NCI-H748 (cell line): Measurements from ENCODE around the gene TMEM59.
"Not testable (repeated sequence)": the region's sequence is repeated elsewhere in the genome, so short reads cannot be mapped to it uniquely, and the experiment has no call there.

Source experiments
- DNase-seq: peaks from one replicate; lab custom pipeline; 2025; ENCODE audit not compliant: unreplicated experiment; lab: John Stamatoyannopoulos, UW

The TMEM59 gene

DNA sequence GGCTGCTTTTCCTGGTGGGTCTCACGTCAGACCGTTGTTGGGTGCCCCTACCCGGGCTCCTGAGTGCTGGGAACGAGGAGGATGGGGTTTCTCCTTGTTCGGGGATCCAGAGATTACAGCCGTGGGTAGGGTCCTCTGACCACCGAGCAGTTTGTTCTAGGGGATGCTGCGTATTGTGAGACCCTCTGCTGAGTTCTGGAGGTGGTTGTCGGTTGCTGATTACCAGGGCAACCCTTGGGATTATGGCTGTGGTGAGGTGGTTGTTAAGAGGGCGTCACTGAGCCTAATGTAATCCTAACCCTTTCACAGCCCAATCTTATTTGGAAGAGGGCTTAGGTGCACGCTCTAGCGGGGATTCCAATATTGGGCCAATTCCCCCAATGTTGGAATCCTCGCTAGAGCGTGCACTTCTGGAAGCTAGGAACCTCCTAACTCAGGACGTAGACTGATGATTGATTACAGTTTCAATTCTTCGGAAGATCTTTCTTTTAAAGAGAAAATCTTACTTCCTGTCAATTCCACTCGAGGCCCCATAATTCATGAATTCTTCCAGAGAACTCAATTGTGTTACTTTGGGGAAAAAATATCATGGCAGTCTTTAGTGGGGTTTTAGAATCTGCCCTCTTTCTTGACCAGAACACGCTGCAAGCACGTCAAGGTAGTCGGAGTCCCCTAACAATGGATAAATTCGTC, 887 bp upstream of the TMEM59 start:
- peak; percentile 58 for DNase-seq

DNA sequence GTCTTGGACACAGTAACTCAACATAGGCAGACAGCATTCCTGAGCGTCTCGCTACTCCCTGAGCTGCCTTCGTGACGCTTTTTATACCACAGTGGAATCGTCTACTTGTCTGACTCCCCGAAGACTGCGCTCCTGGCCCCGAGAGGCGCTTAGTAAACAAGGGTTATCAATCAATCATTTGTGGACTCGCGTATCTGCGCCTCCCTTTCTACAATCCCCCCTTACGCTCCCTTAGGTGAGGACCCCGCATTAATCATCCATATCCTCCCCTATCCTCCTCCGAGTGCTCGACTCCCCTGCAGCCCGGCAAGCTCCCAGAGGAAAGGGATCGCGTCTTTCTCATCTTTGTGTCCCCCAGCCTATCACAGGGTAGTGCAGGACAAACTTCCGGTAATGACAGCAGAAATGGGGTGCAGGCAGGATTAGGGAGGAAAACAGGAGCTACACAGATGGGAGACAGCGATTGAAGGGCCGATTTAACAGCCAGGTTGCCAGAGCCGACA, 522 bp downstream of the TMEM59 start:
- DNase-seq = peak; percentile 53

DNA sequence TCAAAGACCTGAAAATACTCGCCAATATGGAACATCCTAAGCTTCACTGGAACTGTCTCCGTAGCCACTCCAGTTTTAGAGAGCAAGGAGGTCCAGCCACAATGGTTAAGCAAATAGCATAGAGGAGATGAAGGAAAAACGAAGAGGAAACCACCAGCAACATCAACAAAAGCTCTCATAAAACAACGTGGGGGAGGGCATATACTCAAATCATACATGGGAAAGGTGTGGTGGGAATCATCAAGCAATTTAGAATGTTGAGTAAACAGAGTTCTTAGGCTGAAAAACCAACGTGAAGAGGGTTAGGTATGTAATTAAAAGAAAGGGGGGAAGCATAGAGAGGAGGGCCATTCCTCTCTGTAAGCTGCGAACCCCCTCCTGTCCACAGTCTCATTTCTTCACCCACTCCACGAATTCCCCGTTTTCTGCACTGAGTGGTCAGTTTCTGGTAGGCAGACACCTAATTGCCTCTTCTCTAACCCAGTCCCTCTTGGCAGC, 1.0 kb downstream of the TMEM59 start:
- peak; percentile 53 for DNase-seq

DNA sequence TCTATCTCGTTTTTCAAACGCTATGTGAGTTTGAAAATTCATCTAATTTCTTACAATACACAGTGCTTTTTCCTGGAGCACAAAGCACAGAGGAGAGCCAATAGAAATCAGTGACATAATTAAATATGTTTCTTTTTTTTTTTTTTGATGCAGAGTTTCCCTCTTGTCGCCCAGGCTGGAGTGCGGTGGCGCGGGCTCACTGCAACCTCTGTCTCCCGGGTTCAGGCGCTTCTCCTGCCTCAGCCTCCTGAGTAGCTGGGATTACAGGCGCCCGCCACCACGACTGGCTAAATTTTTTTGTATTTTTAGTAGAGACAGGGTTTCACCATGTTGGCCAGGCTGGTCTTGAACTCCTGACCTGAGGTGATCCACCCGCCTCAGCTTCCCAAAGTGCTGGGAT, 2.6 kb downstream of the TMEM59 start:
- DNase-seq = not testable (repeated sequence)

DNA sequence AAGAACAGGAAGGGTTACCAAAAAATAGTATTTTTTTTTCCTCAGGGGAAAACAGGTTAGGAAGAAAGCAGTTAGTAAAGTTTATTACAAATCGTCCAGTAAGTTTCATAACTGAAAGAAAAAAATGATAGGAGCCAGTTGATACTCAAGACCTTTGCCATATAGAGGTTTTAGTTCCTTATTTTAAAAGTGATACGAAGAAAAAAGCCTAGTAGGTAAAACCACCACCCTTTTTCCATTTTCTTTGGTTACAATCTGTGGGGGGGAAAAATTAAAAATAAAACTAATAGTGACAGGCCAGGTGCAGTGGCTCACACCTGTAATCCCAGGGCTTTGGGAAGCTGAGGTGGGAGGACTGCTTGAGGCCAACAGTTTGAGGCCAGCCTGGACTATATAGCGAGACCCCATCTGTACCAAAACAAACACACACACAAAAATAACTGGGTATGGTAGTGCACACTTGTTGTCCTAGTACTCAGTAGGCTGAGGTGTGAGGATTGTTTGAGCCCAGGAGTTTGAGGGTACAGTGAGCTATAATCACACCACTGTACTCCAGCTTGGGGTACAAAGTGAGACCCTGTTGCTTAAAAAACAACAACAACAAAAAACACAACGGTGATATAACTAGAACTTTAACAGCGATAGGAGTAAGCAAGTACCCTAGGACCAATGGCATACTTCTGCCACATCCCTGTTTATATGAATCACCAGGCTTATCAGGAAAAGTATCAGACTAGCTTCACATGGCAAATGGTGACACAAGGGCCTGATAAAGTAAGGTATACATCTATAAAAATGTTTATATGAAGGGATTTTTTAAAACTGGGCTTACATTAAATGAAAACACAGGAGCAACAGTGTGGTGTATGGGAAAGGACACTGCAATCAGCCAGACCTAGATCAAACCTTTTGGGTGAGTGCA, 5.4 kb downstream of the TMEM59 start:
- DNase-seq = no peak

DNA sequence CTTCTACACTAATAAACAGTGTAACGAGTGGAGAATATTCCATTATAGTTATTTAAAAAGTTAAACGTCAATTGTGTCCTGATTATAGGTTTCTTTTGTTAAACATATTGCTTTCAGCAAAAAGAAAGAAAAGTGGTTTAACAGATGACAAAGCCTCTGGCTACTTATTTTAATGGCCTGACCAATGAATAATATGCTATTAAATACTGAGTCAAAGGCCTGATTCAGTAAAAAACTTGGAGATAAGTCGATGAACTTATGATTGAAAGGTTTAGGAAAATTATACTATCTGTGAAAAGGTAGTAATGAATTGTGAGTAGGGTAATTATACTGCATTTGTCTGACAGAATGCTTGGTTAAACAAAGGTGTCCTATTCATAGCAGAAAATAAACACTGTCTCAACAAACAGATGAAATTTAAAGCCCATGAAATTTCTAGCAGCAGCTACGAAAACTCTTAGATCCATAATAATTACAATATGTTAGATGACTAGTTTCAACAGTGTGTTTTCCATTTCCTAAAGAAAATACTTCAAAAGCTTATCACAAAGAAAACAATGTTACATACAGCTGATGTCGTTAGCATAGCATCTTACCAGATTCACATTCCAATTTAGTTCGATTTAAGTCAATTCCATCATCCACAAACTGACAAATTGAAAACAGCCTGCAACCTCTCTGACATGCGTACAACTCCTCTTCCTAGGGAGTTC, 6.2 kb downstream of the TMEM59 start:
- peak; percentile 80 for DNase-seq

DNA sequence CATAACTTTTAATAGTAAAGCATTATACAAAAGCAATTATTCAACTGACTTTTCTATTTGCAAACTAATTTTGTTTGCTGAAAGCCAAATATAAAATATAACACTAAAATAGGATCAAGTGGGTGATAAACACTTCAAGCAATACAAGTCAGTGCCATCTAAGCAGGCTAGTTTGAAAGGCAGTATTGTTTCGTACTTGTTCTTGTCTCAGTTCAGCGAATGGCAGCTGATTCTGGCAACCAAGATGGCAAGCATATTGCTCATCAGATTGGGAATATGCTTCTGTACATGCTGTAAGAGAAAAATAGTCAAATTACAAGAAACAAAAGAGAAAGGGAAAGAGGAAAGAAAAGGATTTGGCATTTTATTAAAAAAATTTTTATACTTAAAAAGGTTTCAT, 7.5 kb downstream of the TMEM59 start:
- DNase-seq = no peak

DNA sequence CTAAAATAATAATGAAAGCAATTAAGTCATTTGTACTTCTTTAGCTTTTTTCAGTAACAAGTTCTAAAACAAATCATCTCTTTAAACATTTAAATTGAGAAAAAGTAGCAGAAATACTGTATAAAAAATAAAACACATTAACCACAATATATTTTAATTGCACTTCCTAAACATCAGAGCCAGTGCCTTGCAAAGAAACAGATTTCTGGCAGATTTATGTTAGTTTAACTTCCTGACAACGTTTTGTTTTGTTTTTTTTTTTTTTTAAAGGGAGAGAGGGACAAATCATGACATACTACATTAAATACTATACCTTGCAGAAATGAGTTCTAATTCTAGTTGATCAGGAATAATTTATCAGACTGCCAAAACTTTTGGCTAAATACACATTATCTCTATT, 11.2 kb downstream of the TMEM59 start:
- no peak for DNase-seq

DNA sequence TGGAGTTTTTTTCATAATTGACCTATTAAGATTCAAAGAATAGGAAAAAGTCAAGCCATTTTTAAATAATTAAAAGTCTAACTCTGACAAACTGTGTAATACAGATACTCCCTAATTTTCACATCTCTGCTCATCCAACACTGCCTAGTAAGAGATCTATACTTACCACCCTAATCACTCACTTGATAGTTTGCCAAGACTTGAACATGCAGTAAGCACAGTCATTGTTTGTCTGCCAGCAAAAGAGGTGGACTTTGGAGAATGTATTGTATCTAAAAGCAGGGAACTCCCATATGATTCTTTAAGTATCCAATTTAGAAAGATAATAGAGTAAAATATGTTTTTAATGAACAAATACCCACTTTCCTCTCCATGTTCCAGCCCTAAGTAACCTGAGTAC, 15.5 kb downstream of the TMEM59 start:
- no peak for DNase-seq

DNA sequence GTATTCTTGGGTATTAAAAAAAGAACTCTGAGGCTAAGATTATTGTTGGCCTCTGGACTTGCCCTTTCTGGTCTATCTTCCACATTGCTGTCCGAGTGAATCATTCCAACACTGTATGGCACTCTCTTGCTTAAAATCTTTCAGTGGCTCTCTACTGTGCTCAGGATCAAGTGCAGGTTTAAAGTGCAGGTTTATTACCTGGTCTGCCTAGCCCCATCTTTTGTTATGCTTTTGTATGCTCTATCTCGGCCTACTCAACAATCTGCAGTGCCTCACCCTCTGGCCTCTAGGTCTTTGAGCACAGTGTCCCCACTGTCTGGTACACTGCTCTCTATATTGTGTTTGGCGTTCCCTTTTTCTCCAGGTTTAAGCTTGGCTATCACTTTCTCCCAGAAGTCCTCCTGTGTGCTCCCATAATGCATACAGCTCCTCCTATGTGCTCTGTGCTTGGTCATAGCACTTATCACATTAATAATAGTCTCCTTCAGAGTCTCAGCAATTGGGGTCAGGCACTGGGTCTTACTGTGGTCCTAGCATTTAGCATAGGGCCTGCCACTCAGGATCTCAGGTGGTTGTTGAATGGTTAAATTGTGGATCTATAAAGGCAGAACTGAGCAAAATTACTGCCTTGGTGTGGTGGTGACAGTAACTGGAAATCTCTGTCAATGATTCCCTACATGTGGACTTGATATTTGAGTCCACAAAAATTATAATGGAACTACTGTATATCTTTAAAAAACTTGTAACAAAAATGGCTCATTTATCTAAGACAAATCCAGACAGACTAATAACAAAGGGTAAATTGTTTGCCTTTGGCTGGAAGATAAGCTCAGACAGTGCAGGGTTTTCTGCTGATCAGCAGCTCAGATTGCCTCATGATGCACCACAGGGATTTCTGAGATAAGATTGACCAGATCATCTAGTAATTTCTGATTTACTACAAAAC, 24.4 kb downstream of the TMEM59 start:
- DNase-seq = no peak

DNA sequence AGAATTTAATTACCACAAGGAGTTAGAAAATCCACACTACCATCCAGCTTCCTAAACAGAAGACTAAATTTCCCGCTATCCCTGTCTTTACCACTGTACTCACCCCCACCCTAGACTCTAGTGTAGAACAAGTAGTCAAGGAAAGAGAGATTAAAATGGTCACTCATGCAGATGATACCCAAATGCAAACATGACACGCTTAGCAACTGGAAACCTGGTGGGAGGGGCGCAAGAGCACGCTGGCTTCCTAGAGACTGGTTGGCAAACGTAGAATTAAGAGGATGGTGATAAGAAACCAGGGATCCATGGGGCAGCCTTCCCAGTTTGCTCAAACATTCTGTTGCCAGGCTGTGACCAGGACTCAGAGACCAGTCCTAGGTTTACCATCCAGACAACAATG, 25.2 kb downstream of the TMEM59 start:
- DNase-seq = no peak

DNA sequence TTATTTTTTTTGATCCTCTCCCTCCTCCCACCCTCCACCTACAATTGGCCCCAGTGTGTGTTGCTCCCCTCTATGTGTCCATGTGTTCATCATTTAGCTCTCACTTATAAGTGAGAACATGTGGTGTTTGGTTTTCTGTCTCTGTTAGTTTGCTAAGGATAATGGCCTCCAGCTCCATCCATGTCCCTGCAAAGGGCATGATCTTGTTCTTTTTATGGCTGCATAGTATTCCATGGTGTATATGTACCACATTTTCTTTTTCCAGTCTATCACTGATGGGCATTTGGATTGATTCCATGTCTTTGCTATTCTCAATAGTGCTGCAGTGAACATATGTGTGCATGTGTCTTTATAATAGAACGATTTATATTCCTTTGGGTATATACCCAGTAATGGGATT, 28.2 kb downstream of the TMEM59 start:
- not testable (repeated sequence) for DNase-seq

DNA sequence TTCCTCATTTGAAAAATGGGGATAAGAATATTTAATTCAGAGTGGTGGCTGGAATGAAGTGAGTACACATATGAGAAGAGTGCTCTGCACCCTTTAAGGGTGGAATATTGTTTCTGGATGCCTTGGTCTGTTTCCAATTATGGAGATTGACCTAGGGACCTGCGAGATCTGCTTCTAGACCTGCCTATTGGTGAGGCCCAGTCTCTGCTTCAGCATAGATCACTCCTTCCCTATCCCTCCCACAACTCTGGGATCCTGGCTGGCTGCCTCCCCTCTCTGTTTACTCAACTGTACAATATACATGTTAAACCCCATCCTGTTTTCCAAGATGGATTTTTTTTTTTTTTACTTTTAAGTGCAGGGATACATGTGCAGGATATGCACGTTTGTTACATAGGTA, 28.6 kb downstream of the TMEM59 start:
- DNase-seq = no peak

DNA sequence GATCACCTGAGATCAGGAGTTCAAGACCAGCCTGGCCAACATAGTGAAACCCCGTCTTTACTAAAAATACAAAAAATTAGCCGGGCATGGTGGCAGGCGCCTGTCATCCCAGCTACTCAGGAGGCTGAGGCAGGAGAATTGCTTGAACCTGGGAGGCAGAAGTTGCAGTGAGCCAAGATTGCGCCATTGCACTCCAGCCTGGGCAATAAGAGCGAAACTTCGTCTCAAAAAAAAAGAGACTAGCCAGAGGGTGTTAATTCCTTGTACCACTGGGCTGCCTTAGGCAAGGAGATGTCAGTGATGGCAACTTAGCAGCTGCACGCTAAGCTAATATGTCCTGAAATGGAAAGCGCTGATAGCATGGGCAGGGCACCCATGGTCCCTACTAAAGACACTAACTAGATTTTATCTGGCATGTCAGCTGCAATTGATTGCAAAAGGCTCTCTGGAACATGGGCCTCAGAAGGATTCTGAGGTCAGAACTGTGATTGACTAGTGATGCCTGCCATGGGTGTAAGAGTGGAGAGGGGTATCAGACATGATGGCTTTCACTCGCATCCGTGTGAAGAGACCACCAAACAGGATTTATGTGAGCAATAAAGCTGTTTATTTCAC, 33.3 kb downstream of the TMEM59 start:
- DNase-seq = not testable (repeated sequence)

DNA sequence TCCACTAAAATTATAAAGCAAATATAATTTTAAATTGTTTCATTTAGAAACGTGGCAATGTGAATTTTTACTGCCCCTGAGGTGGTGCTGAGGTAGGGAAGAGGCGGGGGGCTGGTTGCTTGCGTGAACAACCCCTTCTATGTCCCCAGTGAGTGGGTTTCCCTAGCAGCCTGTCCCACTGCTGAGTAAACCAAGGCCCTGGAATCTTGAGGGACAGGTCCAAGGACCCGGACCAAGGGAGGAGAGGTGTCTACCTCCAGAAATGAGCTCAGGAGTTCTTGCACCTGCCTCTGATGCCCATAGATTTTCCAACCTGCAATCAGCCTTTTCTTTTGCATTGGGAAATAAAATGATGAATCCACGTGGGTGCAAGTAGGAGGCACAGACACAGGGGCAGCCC, 34.4 kb downstream of the TMEM59 start:
- no peak for DNase-seq

DNA sequence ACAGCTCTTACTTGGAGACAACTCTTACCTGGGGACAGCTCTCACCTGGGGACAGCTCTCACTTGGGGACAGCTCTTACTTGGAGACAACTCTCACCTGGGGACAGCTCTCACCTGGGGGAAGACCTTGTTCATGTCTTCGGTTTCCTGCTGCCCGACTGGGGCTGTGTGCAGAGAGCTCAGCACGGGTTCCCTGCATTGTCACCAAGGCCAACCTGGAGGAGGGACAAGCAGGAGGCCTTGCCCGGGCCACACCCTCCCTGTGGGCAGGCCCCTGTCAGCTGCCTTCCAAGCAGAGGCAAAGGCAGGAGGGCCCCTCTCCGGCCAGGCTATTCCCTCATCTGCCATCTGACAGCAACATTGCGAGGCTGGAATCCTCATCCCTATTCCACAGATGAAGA, 35.0 kb downstream of the TMEM59 start, which contains the start of gene LDLRAD1:
Gene LDLRAD1 (minus strand): TSS at position 208 of the 400 bp plus-strand sequence. CDS start 74 bp downstream, at position 134.
- DNase-seq = peak; percentile 15

DNA sequence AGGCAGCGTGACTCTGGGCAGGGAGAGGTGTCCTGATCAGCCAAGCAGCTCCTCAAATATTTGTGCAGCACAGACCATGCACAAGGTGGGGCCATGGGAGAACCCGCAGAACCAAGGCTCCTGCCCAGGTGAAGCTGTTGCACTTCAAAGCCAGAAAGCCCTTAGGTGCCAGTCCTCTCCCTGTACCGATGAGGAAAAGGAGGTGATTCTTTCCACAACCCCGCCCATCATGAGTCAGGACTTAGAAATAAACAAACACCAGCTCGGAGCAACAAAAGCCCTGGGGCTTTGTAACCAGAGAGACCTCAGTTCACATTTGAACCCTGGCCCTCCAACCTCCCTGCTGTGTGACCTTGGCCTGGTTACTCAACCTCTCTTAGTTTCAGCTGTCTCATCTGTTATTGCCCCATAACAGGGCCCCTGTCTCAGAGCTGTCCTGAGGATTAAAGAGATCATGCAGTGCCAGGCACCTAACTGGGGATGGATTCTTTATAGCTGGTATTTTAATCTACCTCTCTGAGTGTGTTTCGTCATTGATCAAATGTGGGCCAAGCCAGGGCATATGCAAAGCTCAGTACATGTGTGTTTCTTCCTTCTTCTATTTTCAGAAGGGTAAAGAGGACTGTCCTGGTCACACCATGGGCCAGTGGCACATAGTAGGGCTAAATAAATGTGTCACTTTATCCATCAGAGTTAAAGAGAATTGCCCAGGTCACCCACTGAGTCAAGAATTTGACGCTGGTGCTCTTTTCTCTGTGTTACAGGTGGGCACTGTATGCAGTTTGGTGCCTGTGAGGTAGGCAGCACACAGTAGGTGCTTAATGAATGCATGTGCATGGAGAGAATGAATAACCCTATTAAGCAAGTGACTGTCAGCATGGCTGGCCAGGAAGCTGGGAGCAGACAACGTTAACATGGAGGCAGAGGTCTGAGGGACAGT, 36.4 kb downstream of the TMEM59 start:
- peak; percentile 73 for DNase-seq

DNA sequence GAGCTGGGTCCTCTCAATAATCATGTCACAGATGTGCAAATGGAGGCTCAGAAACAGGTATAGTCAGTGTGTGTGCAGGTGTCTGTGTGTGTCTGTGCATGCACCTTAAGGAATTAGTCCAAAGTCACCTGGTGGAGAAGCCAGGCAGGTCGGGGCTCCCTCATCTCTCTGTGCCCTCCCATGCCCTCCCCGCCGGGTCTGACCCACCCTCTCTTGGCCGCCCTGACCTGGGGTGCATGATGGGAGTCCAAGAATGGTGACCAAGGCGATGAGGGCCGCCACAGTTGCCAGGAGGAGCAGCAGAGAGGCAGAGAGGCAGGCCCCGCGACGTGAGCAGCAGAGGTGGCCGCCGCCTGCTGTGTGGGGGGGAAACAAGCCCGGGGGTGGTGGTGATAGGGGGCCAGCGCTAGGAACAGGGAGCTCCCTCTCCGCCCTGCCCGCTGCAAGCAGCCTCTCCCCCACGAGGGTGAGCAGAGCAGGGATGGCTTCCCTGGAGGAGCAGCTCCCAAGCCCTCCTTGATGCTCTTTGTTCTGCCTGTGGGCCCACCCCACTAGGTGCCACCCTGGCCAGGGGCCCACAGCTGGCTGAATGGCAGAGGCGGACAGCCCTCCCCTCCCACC, 38.9 kb downstream of the TMEM59 start:
- no peak for DNase-seq
